Ishikawa (cell line): ENCODE results near the gene C1orf21.

Source experiments
- CEBPB ChIP-seq: IDR thresholded peaks from 2 replicates; pipeline ENCODE4 v1.6.1; 2012
- CREB1 ChIP-seq: IDR thresholded peaks from 2 replicates; pipeline ENCODE4 v1.6.1; 2012; ENCODE audit warnings: low read depth
- EGR1 ChIP-seq: IDR thresholded peaks from 2 replicates; pipeline ENCODE4 v1.6.1; 2012
- EP300 ChIP-seq: IDR thresholded peaks from 2 replicates; pipeline ENCODE4 v1.6.1; 2012; ENCODE audit warnings: borderline replicate concordance
- FOXM1 ChIP-seq: IDR thresholded peaks from 2 replicates; pipeline ENCODE4 v1.6.1; 2012; ENCODE audit warnings: low read depth, borderline replicate concordance
- NFIC ChIP-seq: IDR thresholded peaks from 2 replicates; pipeline ENCODE4 v1.6.1; 2012
- RAD21 ChIP-seq: IDR thresholded peaks from 2 replicates; pipeline ENCODE4 v1.6.1; 2012; ENCODE audit warnings: low read depth
- TAF1 ChIP-seq: IDR thresholded peaks from 2 replicates; pipeline ENCODE4 v1.6.1; 2012; ENCODE audit warnings: low read depth, mild to moderate bottlenecking
- TCF12 ChIP-seq: IDR thresholded peaks from 2 replicates; pipeline ENCODE4 v1.6.1; 2012; ENCODE audit warnings: low read depth
- TEAD4 ChIP-seq: IDR thresholded peaks from 2 replicates; pipeline ENCODE4 v1.6.1; 2012
- YY1 ChIP-seq: IDR thresholded peaks from 2 replicates; pipeline ENCODE4 v1.6.1; 2012; ENCODE audit warnings: low read depth
- ZBTB7A ChIP-seq: IDR thresholded peaks from 2 replicates; pipeline ENCODE4 v1.6.1; 2012; ENCODE audit warnings: low read depth
- TF ChIP-seq, protein P1 (sequence below): IDR thresholded peaks from 2 replicates; pipeline ENCODE4 v1.6.1; 2012
- TF ChIP-seq, protein P2 (sequence below): IDR thresholded peaks from 2 replicates; pipeline ENCODE4 v1.6.1; 2012
- TF ChIP-seq, protein P3 (sequence below): IDR thresholded peaks from 2 replicates; pipeline ENCODE4 v1.6.1; 2012; ENCODE audit warnings: low read depth, mild to moderate bottlenecking

Gene C1orf21

DNA sequence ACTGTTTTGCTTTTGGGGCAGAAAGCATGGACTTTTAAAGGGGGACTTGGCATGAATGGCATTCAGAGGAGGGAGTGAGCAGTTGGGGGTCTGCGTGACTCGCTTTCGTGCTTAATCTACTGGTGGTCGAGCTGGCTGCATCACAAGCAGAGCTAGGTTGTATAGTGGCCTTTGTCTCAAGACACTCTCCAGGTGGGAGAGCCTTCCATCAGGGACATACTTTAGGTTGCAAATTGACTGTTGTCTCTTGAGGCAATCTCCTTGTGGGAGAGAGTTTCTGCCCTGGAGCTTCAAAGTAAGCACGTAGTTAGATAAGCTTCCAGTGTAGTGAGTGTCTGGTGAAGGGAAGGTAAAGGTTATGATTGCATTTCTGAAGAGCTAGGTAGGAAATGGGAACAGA lies 93.9 kb downstream of the C1orf21 start:
- TF ChIP-seq RAD21, result no peak
- no peak for TF ChIP-seq EP300
- TF ChIP-seq CREB1, result no peak
- no peak for TF ChIP-seq FOXM1
- no peak for TF ChIP-seq TAF1

DNA sequence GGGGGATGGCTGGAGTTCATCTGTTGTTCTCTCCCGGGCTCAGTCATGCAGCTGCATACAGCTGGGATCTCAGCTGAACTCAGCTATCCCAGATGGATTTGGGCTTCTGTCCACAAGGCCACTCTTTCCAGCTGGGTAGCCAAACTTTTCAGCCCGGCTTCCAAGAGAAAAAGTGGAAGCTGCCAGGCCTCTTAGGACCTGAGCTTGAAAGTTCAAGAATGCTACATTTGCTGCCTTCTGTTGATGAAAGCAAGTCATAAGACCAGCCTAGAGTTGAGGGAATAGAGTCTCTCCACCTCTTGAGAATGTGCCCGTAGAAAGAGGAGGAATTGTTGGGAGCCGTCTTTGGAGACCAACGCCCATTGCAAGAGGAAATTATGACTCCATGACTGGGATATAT lies 95.3 kb downstream of the C1orf21 start:
- TF ChIP-seq TAF1, result no peak
- no peak for TF ChIP-seq EGR1
- TF ChIP-seq TEAD4, result no peak
- no peak for TF ChIP-seq TCF12
- TF ChIP-seq CREB1, result no peak
- TF ChIP-seq, protein P1, sequence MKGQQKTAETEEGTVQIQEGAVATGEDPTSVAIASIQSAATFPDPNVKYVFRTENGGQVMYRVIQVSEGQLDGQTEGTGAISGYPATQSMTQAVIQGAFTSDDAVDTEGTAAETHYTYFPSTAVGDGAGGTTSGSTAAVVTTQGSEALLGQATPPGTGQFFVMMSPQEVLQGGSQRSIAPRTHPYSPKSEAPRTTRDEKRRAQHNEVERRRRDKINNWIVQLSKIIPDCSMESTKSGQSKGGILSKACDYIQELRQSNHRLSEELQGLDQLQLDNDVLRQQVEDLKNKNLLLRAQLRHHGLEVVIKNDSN, result no peak
- TF ChIP-seq, protein P2, sequence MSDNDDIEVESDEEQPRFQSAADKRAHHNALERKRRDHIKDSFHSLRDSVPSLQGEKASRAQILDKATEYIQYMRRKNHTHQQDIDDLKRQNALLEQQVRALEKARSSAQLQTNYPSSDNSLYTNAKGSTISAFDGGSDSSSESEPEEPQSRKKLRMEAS, result no peak
- no peak for TF ChIP-seq ZBTB7A
- no peak for TF ChIP-seq YY1
- no peak for TF ChIP-seq NFIC

DNA sequence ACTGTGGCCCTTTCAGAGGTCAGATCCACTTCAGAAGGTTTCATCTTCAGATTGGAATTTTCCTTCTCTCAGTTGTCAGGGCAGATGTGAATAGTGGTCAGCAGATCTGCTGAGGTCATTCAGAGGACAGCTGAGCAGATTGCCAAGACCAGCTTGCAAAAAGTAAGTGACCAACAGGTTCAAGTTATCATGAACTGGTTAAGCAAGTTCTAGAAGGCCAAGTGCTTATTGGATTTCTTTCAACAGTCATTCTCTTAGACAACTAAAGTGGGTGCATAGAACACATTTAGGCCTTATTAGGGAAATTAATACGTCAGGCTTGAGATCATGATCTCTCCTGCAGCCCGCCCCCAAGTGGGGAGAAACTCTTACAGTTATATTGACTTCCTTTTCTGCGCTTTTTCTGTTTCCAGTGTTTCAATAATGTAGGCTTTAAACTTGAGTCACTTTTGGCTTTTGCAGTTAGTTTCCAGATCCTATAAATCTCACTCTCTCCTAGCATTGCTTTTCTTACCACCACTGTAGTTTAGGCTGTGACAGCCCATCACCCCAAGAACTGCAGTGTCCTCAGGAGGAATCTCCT lies 96.4 kb downstream of the C1orf21 start:
- TF ChIP-seq NFIC, result no peak
- TF ChIP-seq, protein P1, result no peak
- TF ChIP-seq CREB1, result no peak

DNA sequence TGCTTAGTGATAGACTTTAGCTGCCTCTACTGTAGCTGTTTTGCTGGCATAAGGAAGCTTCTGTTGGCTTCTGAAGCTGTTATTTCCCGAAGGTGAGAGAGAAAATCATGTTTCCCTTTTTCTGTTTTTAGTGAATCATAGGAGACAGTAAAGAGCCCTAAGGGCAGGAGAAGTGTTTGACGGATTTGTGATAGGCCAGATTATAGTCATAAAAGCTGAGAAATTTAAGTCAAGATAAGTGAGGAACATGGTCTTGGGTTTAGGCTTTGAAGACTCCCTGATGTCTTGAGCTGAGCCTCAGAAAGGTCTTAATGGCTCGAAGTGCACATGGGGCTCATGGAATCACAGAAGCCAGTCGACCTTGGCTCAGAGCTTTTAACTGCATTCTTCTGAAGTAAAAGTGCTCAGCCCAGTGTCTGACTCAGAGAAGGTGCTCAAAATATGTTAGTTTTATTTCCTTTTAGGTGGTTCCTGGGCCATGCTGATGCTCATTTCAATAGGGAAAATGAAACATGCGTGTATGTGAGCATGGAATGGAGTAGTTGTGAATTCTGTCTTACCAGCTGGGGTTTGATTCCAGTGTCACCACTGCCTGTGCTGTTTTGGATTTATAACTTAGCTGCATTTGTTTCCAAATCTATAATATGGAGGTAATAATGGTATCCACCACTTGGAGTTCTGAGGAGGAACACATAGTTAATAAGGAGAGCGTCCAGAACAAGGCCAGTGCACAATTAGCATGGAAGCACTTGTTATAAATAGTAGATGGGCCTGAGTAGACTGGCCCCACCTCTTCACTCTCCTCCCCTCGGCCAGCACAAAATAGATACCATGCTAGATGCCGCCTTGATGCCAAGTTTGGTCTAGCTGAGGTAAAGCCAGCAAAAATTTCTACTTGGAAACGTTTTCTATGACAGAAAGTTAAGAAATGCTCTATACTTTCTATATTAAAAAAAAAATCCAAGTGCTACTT lies 99.2 kb downstream of the C1orf21 start:
- no peak for TF ChIP-seq EGR1
- TF ChIP-seq NFIC, result no peak
- TF ChIP-seq TEAD4, result no peak
- no peak for TF ChIP-seq FOXM1
- TF ChIP-seq, protein P1, result no peak
- no peak for TF ChIP-seq ZBTB7A
- no peak for TF ChIP-seq YY1
- no peak for TF ChIP-seq CEBPB
- TF ChIP-seq, protein P2, result no peak
- TF ChIP-seq RAD21, result no peak
- TF ChIP-seq, protein P3, sequence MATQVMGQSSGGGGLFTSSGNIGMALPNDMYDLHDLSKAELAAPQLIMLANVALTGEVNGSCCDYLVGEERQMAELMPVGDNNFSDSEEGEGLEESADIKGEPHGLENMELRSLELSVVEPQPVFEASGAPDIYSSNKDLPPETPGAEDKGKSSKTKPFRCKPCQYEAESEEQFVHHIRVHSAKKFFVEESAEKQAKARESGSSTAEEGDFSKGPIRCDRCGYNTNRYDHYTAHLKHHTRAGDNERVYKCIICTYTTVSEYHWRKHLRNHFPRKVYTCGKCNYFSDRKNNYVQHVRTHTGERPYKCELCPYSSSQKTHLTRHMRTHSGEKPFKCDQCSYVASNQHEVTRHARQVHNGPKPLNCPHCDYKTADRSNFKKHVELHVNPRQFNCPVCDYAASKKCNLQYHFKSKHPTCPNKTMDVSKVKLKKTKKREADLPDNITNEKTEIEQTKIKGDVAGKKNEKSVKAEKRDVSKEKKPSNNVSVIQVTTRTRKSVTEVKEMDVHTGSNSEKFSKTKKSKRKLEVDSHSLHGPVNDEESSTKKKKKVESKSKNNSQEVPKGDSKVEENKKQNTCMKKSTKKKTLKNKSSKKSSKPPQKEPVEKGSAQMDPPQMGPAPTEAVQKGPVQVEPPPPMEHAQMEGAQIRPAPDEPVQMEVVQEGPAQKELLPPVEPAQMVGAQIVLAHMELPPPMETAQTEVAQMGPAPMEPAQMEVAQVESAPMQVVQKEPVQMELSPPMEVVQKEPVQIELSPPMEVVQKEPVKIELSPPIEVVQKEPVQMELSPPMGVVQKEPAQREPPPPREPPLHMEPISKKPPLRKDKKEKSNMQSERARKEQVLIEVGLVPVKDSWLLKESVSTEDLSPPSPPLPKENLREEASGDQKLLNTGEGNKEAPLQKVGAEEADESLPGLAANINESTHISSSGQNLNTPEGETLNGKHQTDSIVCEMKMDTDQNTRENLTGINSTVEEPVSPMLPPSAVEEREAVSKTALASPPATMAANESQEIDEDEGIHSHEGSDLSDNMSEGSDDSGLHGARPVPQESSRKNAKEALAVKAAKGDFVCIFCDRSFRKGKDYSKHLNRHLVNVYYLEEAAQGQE, result no peak
- no peak for TF ChIP-seq CREB1
- no peak for TF ChIP-seq TCF12

DNA sequence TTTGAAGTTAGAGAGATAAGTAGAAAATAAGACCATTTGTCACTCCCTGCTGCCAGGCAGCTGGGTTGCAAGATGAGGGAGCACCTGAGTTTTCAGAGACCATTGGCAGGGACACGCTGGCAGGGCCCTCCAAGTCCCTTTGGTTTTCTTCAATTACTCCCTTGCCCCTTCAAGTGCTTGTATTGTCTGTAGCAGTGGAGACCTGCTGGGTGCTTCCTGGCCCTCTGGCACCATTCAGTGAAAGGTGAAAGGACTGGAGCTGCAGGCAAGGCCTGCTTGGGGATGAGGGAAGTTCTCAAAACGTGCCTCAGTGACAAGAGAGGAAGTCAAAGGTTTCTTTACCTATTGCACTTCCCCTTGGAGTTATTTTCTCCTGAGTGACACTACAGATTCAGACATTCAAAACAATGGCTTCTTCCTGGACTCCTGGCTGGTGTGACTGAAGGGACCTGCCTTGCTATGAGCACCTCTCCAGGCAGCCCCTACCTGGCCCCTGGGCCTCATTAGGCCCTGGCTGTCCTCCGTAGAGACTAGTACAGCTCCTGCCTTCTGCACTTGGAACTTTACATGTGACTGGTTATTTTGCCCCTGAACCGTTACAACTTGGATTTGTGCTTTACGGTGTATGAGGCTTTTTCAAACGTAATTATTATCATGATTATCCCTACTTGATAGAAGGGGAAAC lies 100.1 kb downstream of the C1orf21 start:
- no peak for TF ChIP-seq YY1
- TF ChIP-seq, protein P2, result no peak

DNA sequence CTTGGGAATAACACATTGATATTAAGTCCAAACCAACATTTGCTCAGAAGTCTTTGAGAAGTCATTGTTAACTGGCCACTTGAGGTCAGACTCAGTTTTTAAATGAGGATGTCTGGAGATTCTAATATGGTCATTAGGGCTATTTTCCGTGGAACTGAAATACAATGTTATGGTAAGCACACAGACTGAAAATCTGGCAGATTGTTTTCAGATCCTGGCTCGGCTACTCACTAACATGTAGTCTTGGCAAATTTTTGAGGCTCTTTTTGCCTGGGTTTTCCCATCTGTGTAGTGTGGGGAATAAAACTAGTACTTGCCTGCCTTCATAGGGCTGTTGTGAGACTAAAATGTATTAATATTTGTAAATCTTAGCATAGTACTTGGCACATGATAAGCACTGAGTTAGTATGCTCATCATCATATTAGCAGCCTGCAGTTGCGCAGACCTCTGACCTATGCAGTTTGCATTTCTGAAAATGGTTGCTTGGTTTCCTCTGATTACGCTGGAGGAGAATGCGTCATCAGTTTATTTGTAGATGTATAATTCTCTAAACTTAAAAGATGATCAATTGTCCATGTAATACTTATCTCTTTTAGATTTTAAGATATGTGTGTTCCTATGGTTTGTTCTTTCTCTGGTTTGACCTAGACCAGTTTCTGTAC lies 100.8 kb downstream of the C1orf21 start:
- TF ChIP-seq, protein P2, result no peak
- TF ChIP-seq ZBTB7A (no peak), RAD21 (no peak), FOXM1 (no peak), TEAD4 (no peak), TCF12 (no peak), YY1 (no peak), TAF1 (no peak), EGR1 (no peak), NFIC (no peak), EP300 (no peak), CEBPB (no peak), CREB1 (no peak)
- TF ChIP-seq, protein P3, result no peak
- TF ChIP-seq, protein P1, result no peak
